ENCODE results near the gene MS4A6E.

DNA sequence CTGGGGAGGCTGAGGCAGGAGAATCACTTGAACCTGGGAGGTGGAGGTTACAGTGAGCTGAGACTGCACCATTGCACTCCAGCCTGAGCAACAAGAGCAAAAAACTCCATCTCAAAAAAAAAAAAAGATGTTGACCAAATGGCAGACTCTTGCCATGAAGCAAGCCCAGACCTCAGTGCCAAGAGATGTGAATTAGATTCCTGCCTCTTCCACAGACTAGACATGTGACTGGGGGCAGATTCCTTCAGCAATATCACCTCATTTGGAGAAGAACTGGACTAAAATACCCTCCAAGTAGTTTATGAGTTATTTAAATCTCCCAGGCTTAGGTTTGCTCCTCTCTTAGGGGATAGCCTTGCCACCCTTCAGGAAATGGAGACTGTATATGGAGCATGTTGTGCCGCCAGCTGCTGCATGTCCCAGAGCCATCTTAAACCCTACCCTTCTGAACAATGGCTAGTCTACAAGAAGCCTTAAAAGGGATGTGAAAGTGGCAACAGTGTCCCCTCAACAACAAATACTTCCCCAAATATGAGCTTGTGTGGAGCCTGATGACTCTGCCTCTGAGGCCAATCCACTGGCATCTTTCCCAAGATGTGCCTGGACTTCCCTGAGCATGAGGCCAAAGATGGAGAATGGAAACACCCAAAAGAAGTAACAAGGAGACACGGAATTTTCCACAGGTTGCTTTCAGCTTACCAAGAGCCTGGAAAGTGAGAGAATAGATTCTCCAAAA lies 50.5 kb downstream of the MS4A6E start:
- TF ChIP-seq, protein P1, sequence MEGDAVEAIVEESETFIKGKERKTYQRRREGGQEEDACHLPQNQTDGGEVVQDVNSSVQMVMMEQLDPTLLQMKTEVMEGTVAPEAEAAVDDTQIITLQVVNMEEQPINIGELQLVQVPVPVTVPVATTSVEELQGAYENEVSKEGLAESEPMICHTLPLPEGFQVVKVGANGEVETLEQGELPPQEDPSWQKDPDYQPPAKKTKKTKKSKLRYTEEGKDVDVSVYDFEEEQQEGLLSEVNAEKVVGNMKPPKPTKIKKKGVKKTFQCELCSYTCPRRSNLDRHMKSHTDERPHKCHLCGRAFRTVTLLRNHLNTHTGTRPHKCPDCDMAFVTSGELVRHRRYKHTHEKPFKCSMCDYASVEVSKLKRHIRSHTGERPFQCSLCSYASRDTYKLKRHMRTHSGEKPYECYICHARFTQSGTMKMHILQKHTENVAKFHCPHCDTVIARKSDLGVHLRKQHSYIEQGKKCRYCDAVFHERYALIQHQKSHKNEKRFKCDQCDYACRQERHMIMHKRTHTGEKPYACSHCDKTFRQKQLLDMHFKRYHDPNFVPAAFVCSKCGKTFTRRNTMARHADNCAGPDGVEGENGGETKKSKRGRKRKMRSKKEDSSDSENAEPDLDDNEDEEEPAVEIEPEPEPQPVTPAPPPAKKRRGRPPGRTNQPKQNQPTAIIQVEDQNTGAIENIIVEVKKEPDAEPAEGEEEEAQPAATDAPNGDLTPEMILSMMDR (IDR thresholded peaks at IDR 0.05), result no peak
- TF ChIP-seq ZFX (IDR thresholded peaks at IDR 0.05; ENCODE audit: borderline replicate concordance), result no peak

Data from 22Rv1 (cell line).